ENCODE measurements around the gene ANO2. TPM values are rescaled to one million over a fixed set of nuclear protein-coding genes. Genes with fewer than 3 reads are reported as not detected.

The ANO2 gene
- polyA plus RNA-seq, 1 donor from 2014 or later, result 1.8 TPM

DNA sequence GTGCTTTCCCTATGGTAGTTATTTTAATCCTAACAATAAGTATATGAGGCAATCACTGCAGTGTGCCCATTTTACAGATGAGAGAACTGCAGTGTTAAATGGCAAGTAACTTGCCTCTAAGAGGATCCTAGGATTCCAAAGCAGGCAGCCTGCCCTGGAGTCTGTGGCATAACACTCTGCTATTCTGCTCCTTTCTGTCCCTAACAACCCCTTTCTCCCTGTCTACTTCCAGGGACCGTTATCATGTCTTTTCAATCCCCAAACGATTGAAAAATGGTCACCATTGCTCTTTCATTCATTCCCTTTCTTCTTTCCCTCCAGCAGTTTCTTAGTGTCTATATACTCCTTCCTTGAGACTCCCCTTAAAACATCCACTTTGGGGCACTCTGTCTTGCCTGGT lies 1.3 kb upstream of the ANO2 start:
- no peaks in the 10 kb centered on the region for H3F3A ChIP-seq (ENCODE audit: insufficient read depth, low read length, poor library complexity, severe bottlenecking)
- no peaks in the 10 kb centered on the region for H3K36me3 ChIP-seq (ENCODE audit: insufficient read depth, low read length)
- no peaks in the 10 kb centered on the region for H4K20me1 ChIP-seq (ENCODE audit: insufficient read depth)

DNA sequence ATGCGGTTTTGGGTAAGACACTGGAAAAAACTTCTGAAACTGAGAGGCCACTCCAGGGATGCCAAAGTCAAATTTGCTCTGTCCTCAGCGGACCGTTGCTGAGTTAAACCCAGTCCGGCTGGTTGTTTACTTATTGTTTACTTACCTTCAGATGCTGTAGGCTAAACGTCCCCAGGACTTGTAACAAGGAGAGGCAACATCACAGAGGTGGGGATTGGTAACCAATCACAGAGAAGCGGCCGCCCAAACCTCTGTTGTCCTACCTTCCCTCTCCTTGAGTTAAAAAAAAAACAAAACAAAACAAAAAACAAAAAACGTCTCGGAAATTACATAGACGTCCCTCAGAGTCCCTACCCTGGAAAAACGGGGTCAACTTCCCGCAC lies 380 bp downstream of the ANO2 start:
- H2AFZ ChIP-seq (ENCODE audit: low read depth, low read length), result no peak overlapping the region
- no peak for TF ChIP-seq POLR2AphosphoS5 (IDR thresholded peaks at IDR 0.05)
- TF ChIP-seq, protein P1, sequence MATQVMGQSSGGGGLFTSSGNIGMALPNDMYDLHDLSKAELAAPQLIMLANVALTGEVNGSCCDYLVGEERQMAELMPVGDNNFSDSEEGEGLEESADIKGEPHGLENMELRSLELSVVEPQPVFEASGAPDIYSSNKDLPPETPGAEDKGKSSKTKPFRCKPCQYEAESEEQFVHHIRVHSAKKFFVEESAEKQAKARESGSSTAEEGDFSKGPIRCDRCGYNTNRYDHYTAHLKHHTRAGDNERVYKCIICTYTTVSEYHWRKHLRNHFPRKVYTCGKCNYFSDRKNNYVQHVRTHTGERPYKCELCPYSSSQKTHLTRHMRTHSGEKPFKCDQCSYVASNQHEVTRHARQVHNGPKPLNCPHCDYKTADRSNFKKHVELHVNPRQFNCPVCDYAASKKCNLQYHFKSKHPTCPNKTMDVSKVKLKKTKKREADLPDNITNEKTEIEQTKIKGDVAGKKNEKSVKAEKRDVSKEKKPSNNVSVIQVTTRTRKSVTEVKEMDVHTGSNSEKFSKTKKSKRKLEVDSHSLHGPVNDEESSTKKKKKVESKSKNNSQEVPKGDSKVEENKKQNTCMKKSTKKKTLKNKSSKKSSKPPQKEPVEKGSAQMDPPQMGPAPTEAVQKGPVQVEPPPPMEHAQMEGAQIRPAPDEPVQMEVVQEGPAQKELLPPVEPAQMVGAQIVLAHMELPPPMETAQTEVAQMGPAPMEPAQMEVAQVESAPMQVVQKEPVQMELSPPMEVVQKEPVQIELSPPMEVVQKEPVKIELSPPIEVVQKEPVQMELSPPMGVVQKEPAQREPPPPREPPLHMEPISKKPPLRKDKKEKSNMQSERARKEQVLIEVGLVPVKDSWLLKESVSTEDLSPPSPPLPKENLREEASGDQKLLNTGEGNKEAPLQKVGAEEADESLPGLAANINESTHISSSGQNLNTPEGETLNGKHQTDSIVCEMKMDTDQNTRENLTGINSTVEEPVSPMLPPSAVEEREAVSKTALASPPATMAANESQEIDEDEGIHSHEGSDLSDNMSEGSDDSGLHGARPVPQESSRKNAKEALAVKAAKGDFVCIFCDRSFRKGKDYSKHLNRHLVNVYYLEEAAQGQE (IDR thresholded peaks at IDR 0.05; ENCODE audit: borderline replicate concordance), result no peak
- no peak for TF ChIP-seq EP300 (conservative IDR thresholded peaks at IDR 0.05; ENCODE audit: poor library complexity, severe bottlenecking)
- no peak for TF ChIP-seq TAF1 (IDR thresholded peaks at IDR 0.05; ENCODE audit: low read depth)
- TF ChIP-seq EZH2 (IDR thresholded peaks at IDR 0.05; ENCODE audit: borderline replicate concordance, insufficient read depth, low read length, poor library complexity, severe bottlenecking), result no peak
- TF ChIP-seq MXI1 (conservative IDR thresholded peaks at IDR 0.05; ENCODE audit: poor library complexity, severe bottlenecking), result no peak
- TF ChIP-seq, protein P2, sequence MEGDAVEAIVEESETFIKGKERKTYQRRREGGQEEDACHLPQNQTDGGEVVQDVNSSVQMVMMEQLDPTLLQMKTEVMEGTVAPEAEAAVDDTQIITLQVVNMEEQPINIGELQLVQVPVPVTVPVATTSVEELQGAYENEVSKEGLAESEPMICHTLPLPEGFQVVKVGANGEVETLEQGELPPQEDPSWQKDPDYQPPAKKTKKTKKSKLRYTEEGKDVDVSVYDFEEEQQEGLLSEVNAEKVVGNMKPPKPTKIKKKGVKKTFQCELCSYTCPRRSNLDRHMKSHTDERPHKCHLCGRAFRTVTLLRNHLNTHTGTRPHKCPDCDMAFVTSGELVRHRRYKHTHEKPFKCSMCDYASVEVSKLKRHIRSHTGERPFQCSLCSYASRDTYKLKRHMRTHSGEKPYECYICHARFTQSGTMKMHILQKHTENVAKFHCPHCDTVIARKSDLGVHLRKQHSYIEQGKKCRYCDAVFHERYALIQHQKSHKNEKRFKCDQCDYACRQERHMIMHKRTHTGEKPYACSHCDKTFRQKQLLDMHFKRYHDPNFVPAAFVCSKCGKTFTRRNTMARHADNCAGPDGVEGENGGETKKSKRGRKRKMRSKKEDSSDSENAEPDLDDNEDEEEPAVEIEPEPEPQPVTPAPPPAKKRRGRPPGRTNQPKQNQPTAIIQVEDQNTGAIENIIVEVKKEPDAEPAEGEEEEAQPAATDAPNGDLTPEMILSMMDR (IDR thresholded peaks at IDR 0.05; ENCODE audit: poor library complexity, severe bottlenecking), result no peak
- no peak for TF ChIP-seq SMC3 (conservative IDR thresholded peaks at IDR 0.05; ENCODE audit: poor library complexity)
- TF ChIP-seq RAD21 (conservative IDR thresholded peaks at IDR 0.05), result no peak
- no peak overlapping the region for H3K27ac ChIP-seq (ENCODE audit: low read length)

More for the DNA sequence above, 1.3 kb upstream of the ANO2 start:
- Histone ChIP-seq H3K9me3 (ENCODE audit: low read length) (no peaks in the 10 kb centered on the region), H3K9ac (ENCODE audit: low read length) (no peak overlapping the region), H3K9me2 (ENCODE audit: insufficient read depth, low read length) (no peaks in the 10 kb centered on the region), H3K4me3 (ENCODE audit: low read length) (no peak overlapping the region), H3K79me2 (replicated peaks; ENCODE audit: insufficient read depth, low read length) (no peaks in the 10 kb centered on the region), H3K4me2 (ENCODE audit: low read length) (no peak overlapping the region), H2AFZ (ENCODE audit: low read depth, low read length) (no peak overlapping the region), H3K27me3 (ENCODE audit: insufficient read depth, low read depth, low read length) (peaks cover 15% of the 10 kb centered on the region), H3K27ac (ENCODE audit: low read length) (no peak overlapping the region)
- TF ChIP-seq, protein P2 (IDR thresholded peaks at IDR 0.05; ENCODE audit: poor library complexity, severe bottlenecking), result no peak
- TF ChIP-seq EZH2 (IDR thresholded peaks at IDR 0.05; ENCODE audit: borderline replicate concordance, insufficient read depth, low read length, poor library complexity, severe bottlenecking) (no peak), MXI1 (conservative IDR thresholded peaks at IDR 0.05; ENCODE audit: poor library complexity, severe bottlenecking) (no peak), TAF1 (IDR thresholded peaks at IDR 0.05; ENCODE audit: low read depth) (no peak), POLR2AphosphoS5 (IDR thresholded peaks at IDR 0.05) (no peak), EP300 (conservative IDR thresholded peaks at IDR 0.05; ENCODE audit: poor library complexity, severe bottlenecking) (no peak), SMC3 (conservative IDR thresholded peaks at IDR 0.05; ENCODE audit: poor library complexity) (no peak), RAD21 (conservative IDR thresholded peaks at IDR 0.05) (no peak)
- TF ChIP-seq, protein P1 (IDR thresholded peaks at IDR 0.05; ENCODE audit: borderline replicate concordance), result no peak

More for the DNA sequence above, 380 bp downstream of the ANO2 start:
- no peaks in the 10 kb centered on the region for H3K9me2 ChIP-seq (ENCODE audit: insufficient read depth, low read length)
- no peaks in the 10 kb centered on the region for H3K9me3 ChIP-seq (ENCODE audit: low read length)
- no peaks in the 10 kb centered on the region for H4K20me1 ChIP-seq (ENCODE audit: insufficient read depth)
- H3K27me3 ChIP-seq (ENCODE audit: insufficient read depth, low read depth, low read length), result peaks cover 15% of the 10 kb centered on the region
- H3K4me3 ChIP-seq (ENCODE audit: low read length), result peak overlapping the region; percentile 71
- H3K4me2 ChIP-seq (ENCODE audit: low read length), result peak overlapping the region; percentile 22
- H3F3A ChIP-seq (ENCODE audit: insufficient read depth, low read length, poor library complexity, severe bottlenecking), result no peaks in the 10 kb centered on the region
- H3K9ac ChIP-seq (ENCODE audit: low read length), result peak overlapping the region; percentile 57
- H3K36me3 ChIP-seq (ENCODE audit: insufficient read depth, low read length), result no peaks in the 10 kb centered on the region
- H3K79me2 ChIP-seq (replicated peaks; ENCODE audit: insufficient read depth, low read length), result no peaks in the 10 kb centered on the region

All from neural cell (in vitro differentiated cells).